NB4 (cell line): Measurements from ENCODE around the gene MINDY4.

Experiments
- POLR2A ChIP-seq: IDR thresholded peaks from 2 replicates; pipeline ENCODE4 v1.6.1; 2011; ENCODE audit warnings: mild to moderate bottlenecking; ENCODE audit not compliant: insufficient read length; ENCODE audit errors: extremely low read depth
- TF ChIP-seq, protein P1 (sequence below): IDR thresholded peaks from one replicate; pipeline ENCODE4 v1.5.1; 2012; ENCODE audit warnings: low read depth, low read length

DNA sequence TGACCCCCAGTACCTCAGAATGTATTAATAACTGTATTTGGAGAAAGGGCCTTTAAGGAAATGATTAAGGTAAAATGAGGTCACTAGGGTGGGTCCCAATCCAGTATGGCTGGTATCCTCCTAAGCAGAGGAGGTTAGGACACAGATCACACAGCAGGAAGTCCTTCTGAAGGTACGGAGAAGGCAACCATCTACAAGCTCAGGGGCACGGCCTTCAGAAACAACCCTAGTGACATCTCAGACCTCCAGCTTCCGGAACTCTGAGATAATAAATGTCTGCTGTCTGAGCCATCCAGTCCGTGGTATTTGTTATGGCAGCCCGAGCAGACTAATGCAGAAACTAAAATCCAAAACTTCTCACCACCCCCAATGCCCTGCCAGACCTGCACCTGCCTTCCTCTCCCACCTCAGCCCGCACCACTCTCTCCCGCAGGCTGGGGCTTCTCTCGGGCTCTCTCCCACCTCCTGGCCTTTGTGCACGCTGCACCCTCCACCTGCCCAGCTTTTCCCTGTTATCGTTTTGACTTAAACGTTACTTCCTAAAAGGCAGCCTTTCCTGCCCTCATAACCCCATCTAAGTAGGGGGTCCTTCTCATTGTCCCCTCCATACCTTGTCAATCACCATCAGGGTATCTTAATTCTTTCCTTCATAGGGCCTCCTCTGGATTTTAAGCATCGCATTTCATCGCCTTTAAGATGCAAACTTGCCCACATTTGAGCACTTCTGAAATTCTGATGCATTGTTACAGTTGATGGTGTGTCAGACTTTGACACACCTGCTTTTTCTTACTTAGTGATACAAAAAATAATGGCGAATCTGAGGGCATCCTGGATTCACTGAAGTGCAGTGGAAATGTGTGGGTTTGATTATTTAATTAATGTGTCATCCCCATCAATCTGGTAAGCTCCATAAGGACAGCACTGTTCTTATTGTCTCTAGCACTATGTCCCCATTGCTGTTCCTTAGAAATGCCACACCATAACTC is 108.2 kb downstream of the MINDY4 start:
- TF ChIP-seq, protein P1, sequence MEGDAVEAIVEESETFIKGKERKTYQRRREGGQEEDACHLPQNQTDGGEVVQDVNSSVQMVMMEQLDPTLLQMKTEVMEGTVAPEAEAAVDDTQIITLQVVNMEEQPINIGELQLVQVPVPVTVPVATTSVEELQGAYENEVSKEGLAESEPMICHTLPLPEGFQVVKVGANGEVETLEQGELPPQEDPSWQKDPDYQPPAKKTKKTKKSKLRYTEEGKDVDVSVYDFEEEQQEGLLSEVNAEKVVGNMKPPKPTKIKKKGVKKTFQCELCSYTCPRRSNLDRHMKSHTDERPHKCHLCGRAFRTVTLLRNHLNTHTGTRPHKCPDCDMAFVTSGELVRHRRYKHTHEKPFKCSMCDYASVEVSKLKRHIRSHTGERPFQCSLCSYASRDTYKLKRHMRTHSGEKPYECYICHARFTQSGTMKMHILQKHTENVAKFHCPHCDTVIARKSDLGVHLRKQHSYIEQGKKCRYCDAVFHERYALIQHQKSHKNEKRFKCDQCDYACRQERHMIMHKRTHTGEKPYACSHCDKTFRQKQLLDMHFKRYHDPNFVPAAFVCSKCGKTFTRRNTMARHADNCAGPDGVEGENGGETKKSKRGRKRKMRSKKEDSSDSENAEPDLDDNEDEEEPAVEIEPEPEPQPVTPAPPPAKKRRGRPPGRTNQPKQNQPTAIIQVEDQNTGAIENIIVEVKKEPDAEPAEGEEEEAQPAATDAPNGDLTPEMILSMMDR: no peak
- TF ChIP-seq POLR2A: no peak
